Tibial nerve (tissue), 3 donors: ENCODE results near the gene DLGAP1.

Source experiments
- CTCF ChIP-seq, 5 experiments: fragments of 200-600 bp in 3 of 5; fragments of 450-650 bp in 2 of 5; sonication (generic) in 3 of 5; IDR thresholded peaks; one replicate each; pipeline ENCODE4 v1.5.1; 2016 to 2019; ENCODE audit warnings: antibody characterized with exemption in 5 of 5, mild to moderate bottlenecking in 3 of 5, moderate library complexity in 2 of 5
- POLR2A ChIP-seq, 2 donors: fragments of 450-650 bp; IDR thresholded peaks; one replicate each; pipeline ENCODE4 v1.6.1; 2017; ENCODE audit warnings: antibody characterized with exemption in 2 of 2, mild to moderate bottlenecking in 2 of 2, moderate library complexity in 2 of 2

GRCh38 chr18:3760741-3761140 lies 694.4 kb downstream of the DLGAP1 start:
- TF ChIP-seq CTCF (IDR thresholded peaks at IDR 0.05) (no peak), POLR2A (IDR thresholded peaks at IDR 0.05) (no peak)
